ENCODE measurements around the gene LTBR. TPM values are rescaled to one million over a fixed set of nuclear protein-coding genes. Genes with fewer than 3 reads are reported as not detected.
"Not testable (repeated sequence)": the region's sequence is repeated elsewhere in the genome, so short reads cannot be mapped to it uniquely, and the experiment has no call there.

The LTBR gene
- total RNA-seq, 1 experiment from 2014 or later: 234 TPM

GRCh38 chr12:6424866-6425265 is 40.9 kb downstream of the LTBR start:
- no peak for DNase-seq (ENCODE audit: low spot score)

DNA sequence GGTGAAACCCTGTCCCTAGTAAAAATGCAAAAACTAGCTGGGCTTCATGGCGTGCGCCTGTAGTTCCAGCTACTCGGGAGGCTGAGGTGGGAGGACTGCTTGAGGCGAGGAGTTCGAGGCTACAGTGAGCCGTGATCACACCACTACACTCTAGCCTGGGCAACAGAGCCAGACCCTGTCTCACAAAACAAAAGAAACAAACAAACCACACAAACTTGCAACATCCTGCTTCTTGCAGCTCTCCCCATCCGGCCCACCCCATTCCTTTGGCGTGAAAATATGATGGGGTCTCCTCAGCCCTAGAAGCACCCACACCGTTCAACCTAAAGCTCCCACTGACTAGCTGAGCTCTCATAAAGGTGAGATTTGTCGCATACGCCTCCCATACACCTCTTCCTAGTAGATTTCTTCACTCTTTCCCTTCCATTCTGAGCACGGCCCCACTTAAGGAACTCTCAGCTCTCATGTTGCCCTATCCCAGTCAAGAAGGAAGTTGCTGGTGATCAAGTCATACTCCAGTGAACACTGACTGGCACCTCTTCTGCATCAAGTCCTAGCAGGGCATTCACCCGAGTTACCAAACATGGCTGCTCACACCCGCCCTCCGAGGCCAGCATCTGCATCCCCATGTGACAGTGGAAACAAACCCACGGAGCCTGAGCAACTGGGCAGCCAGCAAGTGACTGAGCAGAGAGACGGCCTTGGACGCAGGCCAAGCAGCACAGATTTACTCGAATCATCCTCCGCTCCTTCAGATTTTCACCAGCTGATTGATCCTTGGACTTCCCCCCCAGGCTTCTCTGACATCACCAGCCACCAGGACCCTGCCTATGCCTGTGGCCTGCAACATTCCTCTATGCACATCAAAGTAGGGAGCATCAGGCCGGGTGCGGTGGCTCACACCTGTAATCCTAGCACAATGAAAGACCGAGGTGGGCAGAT is 41.9 kb downstream of the LTBR start:
- DNase-seq (ENCODE audit: low spot score): no peak

DNA sequence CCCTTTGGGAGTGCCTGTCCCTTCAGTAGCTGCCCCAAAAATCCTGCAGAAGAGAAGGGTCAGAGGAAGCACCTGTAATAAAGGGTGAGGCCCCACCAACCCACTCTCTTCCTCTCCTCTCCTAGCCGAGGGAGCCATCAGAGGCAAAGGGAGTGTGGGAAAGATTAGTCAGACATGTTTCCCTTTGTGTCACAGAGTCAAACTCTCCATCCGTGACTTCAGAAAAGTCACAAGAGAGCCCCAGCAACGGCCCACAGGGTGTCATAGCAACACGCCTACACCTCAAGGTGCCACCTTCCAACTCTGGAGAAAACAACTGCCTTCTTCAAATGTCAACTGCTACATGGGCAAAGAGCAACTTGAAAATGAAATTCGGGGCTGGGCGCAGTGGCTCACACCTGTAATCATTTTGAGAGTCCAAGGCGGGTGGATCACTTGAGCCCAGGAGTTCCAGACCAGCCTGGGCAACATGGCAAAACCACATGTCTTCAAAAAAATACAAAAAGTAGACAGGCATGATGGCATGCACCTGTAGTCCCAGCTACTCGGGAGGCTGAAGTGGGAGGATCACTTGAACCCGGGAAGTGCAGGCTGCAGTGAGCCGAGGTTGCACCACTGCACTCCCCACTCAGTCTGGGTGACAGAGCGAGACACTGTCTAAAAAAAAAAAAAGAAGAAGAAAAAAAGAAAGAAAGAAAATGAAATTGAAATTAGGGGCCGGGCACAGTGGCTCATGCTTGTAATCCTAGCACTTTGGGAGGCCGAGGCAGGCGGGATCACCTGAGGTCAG is 43.1 kb downstream of the LTBR start:
- no peak for DNase-seq (ENCODE audit: low spot score)

GRCh38 chr12:6427796-6428195 is 43.8 kb downstream of the LTBR start:
- not testable (repeated sequence) for DNase-seq (ENCODE audit: low spot score)

GRCh38 chr12:6428326-6428725 is 44.4 kb downstream of the LTBR start:
- DNase-seq (ENCODE audit: low spot score): no peak

DNA sequence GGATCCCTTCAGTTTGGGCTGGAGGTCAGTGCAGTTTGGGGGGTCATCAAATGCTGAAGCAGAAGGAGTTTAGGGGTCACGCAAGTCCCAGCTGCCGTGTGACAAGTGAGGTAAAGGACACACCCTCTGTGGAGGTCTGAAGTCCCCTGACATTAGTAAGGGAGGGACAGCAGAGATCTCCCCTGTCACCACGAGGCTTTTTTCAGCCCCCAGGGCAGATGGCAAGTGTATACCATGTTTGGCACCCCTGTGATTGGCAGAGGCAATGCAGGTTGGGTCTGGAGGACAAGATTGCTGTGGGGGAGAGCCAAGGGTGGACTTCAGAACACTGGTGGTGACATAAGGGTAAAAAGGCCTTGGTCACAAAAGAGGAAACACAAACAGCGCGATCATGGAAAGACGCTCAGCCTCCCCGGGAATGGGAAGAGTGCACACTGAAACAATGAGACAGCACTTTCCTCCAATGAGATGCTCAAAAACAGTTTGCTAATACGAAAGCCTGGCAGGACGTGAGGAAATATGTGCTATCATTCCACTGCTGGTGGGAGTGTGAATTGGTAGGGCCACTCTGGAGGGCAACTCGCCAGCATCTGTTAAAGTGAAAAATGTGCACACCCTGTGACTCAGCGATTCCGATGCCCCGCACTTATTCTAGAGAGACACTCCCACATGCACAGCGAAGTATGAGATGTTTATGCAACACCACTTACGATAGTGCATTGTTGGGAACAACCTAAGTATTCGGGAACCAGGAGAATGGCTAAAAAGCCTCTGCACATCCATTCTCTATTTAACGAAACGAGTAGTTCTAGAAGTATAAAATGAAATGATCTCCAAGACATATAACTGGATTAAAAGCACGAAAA is 46.4 kb downstream of the LTBR start:
- DNase-seq (ENCODE audit: low spot score): peak; percentile 77

DNA sequence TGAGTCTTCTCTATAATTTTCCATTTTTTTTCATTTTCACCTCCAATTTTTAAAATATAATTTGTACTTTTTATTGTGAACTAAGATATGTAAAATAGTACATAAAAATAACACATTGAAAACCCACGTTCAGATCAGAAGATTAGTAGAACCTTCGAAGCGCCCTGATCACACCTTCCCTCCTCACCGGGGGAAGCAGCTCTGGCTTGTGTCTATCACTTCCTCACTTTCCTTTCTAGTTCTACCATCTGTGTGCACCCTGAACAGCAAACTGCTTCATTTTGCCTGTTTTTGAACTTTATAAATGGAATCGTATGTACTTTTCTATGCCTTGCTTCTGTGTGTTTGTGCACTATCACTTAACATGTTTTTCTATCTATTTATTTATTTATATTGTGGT is 49.0 kb downstream of the LTBR start:
- DNase-seq (ENCODE audit: low spot score): no peak

DNA sequence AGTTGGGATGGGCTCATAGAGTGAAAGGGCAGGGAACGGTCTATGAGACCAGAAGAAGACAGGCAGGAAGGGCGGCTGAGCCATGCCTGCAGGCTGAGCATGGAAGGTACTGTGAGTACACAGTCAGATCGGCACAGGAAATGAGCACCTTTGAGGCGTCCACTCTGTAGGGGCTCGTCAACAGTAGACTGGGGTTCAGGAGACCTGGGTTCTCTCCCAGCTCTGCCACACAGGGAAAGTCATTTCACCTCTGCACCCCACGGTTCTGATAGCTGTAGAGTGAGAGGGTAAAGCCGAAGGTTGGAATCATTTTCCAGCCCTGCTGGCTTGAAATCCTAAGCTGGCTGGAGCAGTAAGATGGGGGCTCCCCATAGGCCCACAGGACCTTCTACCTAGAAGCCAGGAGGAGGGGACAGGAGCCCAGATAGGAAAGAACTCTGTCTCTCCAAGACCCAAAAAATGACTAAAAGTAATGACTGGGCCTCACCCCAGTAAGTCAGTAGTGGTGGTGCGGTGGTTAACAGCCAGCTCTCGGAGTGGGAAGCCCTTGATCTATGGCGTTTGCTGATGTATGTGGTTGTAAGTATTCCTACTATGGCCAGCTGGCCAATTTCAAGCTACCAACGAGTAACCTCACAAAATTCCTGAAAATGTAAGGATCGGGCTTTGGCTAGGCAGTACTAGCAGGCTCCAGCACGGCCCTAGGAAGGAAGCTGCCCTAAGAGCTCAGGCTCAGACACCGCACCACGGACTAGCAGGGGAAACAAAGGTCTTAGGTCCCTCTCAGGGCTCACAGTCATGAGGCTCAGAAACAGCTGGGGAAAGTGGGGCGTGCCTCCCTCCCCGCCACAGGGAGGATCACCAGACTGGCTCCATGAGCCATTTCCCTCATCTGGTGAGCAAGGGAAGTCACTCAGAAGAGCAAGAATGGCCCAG is 50.5 kb downstream of the LTBR start:
- no peak for DNase-seq (ENCODE audit: low spot score)

GRCh38 chr12:6435961-6436715 is 52.2 kb downstream of the LTBR start:
- no peak for DNase-seq (ENCODE audit: low spot score)

DNA sequence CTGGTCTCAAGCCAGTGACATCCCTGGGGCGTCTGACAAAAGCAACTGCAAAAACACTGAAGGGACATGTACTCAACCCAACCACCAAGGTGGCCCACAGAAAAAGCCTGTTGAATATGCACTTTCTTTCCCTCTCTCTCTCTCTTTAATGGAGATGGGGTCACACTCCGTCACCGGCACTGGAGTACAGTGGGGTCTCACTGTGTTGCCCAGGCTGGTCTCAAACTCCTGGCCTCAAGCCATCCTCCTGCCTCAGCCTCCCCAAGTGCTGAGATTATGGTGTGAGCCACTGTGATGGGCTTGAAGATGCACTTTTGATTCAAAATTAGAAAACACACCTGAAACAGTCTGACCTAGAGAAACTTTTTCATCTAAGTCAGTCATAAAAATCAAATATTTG is 53.6 kb downstream of the LTBR start:
- no peak for DNase-seq (ENCODE audit: low spot score)

- DNase-seq (ENCODE audit: low spot score): no peak
These were observed 54.4 kb downstream of the LTBR start for GRCh38 chr12:6438345-6438744.

DNA sequence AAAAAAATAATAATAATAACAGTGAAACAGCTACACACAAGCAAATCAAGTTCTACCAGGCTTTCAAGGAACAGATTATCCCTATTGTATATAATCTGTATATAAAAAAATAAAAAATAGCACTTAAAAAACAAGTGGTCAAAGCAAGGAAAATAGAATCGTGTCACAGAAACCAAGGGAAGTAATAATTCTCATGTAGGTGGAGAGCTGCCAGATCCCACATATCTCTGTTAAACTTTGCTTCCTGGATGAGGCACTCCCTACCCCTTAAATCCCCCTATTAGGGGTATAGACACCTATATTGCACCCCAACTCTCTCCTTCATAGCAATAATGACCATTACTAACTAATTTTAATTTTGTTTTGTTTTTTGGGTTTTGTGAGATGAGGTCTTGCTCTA is 56.4 kb downstream of the LTBR start:
- DNase-seq (ENCODE audit: low spot score): no peak

Small RNA genes lying within 50 kb of the gene (small RNA-seq; reads per million reads assigned to genes)
- gene RN7SL391P: not detected

Other genes with a start within 250 kb of the LTBR start
- 164 and 169 TPM in 2 replicates for gene CD9, start 183.8 kb upstream of the LTBR start, total RNA-seq (2014; rRNA removed; shearing (Covaris generic))
- gene PLEKHG6, start 73.5 kb upstream of the LTBR start, total RNA-seq (2014; rRNA removed; shearing (Covaris generic)): 90.1 and 94.8 TPM in 2 replicates
- gene TNFRSF1A, start 42.1 kb upstream of the LTBR start, total RNA-seq (2014; rRNA removed; shearing (Covaris generic)): 91.9 and 94.5 TPM in 2 replicates
- gene SCNN1A, start 8.6 kb upstream of the LTBR start, total RNA-seq (2014; rRNA removed; shearing (Covaris generic)): 161 and 221 TPM in 2 replicates
- 0.23 TPM in 1 of 2 replicates, not detected in the other for gene CD27, start 60.8 kb downstream of the LTBR start, total RNA-seq (2014; rRNA removed; shearing (Covaris generic))
- gene TAPBPL, start 67.9 kb downstream of the LTBR start, total RNA-seq (2014; rRNA removed; shearing (Covaris generic)): 9.6 and 11.0 TPM in 2 replicates
- gene VAMP1, start 86.5 kb downstream of the LTBR start, total RNA-seq (2014; rRNA removed; shearing (Covaris generic)): 11.5 and 23.0 TPM in 2 replicates
- gene MRPL51, start 109.1 kb downstream of the LTBR start, total RNA-seq (2014; rRNA removed; shearing (Covaris generic)): 144 and 147 TPM in 2 replicates
- gene NCAPD2, start 109.9 kb downstream of the LTBR start, total RNA-seq (2014; rRNA removed; shearing (Covaris generic)): 115 and 141 TPM in 2 replicates
- gene GAPDH, start 150.4 kb downstream of the LTBR start, total RNA-seq (2014; rRNA removed; shearing (Covaris generic)): 6,490 and 6,870 TPM in 2 replicates
- 0.37 and 0.41 TPM in 2 replicates for gene IFFO1, start 171.9 kb downstream of the LTBR start, total RNA-seq (2014; rRNA removed; shearing (Covaris generic))
- 73.5 and 74.9 TPM in 2 replicates for gene NOP2, start 184.1 kb downstream of the LTBR start, total RNA-seq (2014; rRNA removed; shearing (Covaris generic))
- gene CHD4, start 223.2 kb downstream of the LTBR start, total RNA-seq (2014; rRNA removed; shearing (Covaris generic)): 253 and 269 TPM in 2 replicates